Measurements from ENCODE around the gene KIAA1328. TPM values are rescaled to one million over a fixed set of nuclear protein-coding genes. Genes with fewer than 3 reads are reported as not detected.

KIAA1328 gene
- total and polyA plus RNA-seq, 7 donors = 2.1 to 18.9 (median 12.5) TPM

GRCh38 chr18:37242826-37243560 is 414.1 kb downstream of the KIAA1328 start:
- Histone ChIP-seq H3K27me3 (peaks cover 0 to 31% (median 5%) of the 10 kb centered on the region in 3 donors), H3K27ac (no peak overlapping the region), H3K9me3 (no peaks in the 10 kb centered on the region), H3K4me3 (no peak overlapping the region), H3K4me1 (no peaks in the 10 kb centered on the region), H3K36me3 (no peaks in the 10 kb centered on the region)
- no peak for DNase-seq
- WGBS, 2 donors = 81 to 84% methylated on average over 4 of the region's 4 CpGs
- TF ChIP-seq POLR2A (IDR thresholded peaks at IDR 0.05) (no peak), POLR2AphosphoS5 (IDR thresholded peaks at IDR 0.05) (no peak), EP300 (IDR thresholded peaks at IDR 0.05) (no peak), CTCF (IDR thresholded peaks at IDR 0.05) (no peak)
- intact Hi-C loops (cut with DNase I) = no loop called here

- intact Hi-C loops (cut with DNase I) = no loop called here
- no peak for DNase-seq
- WGBS, 2 donors = 14 to 50% methylated on average over 36 of the region's 36 CpGs
Measured at GRCh38 chr18:37243741-37244140, 414.8 kb downstream of the KIAA1328 start.

GRCh38 chr18:37244618-37245017 is 415.7 kb downstream of the KIAA1328 start:
- H3K27ac ChIP-seq = no peak overlapping the region
- H3K9me3 ChIP-seq = no peaks in the 10 kb centered on the region
- peaks cover 0 to 37% (median 5%) of the 10 kb centered on the region in 3 donors for H3K27me3 ChIP-seq
- intact Hi-C loops (cut with DNase I) = no loop called here
- no peak overlapping the region for H3K4me3 ChIP-seq
- TF ChIP-seq CTCF (IDR thresholded peaks at IDR 0.05) = no peak
- TF ChIP-seq POLR2AphosphoS5 (IDR thresholded peaks at IDR 0.05) = no peak
- no peak for TF ChIP-seq POLR2A (IDR thresholded peaks at IDR 0.05)
- no peak for TF ChIP-seq EP300 (IDR thresholded peaks at IDR 0.05)
- WGBS, 2 donors = 94% methylated on average over 13 of the region's 13 CpGs
- no peaks in the 10 kb centered on the region for H3K4me1 ChIP-seq
- no peak for DNase-seq
- no peaks in the 10 kb centered on the region for H3K36me3 ChIP-seq

More at GRCh38 chr18:37243741-37244140, 414.8 kb downstream of the KIAA1328 start:
- TF ChIP-seq EP300 (IDR thresholded peaks at IDR 0.05) (no peak), POLR2A (IDR thresholded peaks at IDR 0.05) (no peak), CTCF (IDR thresholded peaks at IDR 0.05) (no peak), POLR2AphosphoS5 (IDR thresholded peaks at IDR 0.05) (no peak)
- Histone ChIP-seq H3K4me3 (no peak overlapping the region), H3K36me3 (no peaks in the 10 kb centered on the region), H3K27ac (no peak overlapping the region), H3K4me1 (no peaks in the 10 kb centered on the region), H3K9me3 (no peaks in the 10 kb centered on the region), H3K27me3 (peaks cover 0 to 31% (median 5%) of the 10 kb centered on the region in 3 donors)

GRCh38 chr18:37246779-37247340 is 417.9 kb downstream of the KIAA1328 start:
- Histone ChIP-seq H3K27me3 (peaks cover 0 to 52% (median 24%) of the 10 kb centered on the region in 3 donors), H3K27ac (no peak overlapping the region), H3K4me3 (no peak overlapping the region), H3K4me1 (no peaks in the 10 kb centered on the region), H3K9me3 (no peaks in the 10 kb centered on the region), H3K36me3 (no peaks in the 10 kb centered on the region)
- intact Hi-C loops (cut with DNase I) = no loop called here
- no peak for TF ChIP-seq CTCF (IDR thresholded peaks at IDR 0.05)
- no peak for TF ChIP-seq POLR2AphosphoS5 (IDR thresholded peaks at IDR 0.05)
- TF ChIP-seq EP300 (IDR thresholded peaks at IDR 0.05) = no peak
- no peak for TF ChIP-seq POLR2A (IDR thresholded peaks at IDR 0.05)
- 89% methylated on average over 13 of the region's 13 CpGs for WGBS, 2 donors
- no peak for DNase-seq
